ENCODE data around the gene BRINP1. TPM values are rescaled to one million over a fixed set of nuclear protein-coding genes. Genes with fewer than 3 reads are reported as not detected.
A peak's percentile ranks its signal among the peaks of the same experiment; 100 is the strongest.

Gene BRINP1
- total and polyA plus RNA-seq, 2 of the 8 experiments (the other 6 are each of a cell fraction or from before 2014, with no cell fraction given) = 19.5 to 20.5 TPM

DNA sequence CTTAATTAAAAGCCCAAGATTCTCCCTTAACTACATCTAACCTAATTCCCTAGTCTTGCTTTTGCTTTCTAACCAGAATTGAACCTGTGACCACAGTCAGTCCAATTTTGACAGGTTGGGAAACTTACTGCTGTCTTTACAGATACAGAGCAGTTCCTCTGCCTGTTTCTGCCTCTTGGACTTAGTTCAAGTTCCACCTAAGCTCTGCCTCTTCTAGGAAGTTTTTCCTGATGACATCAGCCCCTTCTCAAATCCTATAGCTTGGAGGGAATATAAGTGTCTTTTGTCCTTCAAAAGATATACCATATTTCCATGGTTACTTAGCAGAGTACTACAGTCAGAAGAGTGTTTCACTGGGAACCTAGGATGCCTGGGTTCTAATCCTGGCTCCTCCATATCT lies 31.7 kb downstream of the BRINP1 start:
- no peak overlapping the region for H2AK5ac ChIP-seq (ENCODE audit: low read depth, low read length)
- H3K14ac ChIP-seq (ENCODE audit: insufficient read length) = no peak overlapping the region
- H3K79me1 ChIP-seq (ENCODE audit: low read depth, low read length) = no peaks in the 10 kb centered on the region; the same call in 1 of the 2 replicates
- no peaks in the 10 kb centered on the region; the same call in 1 of the 2 replicates for H3K23me2 ChIP-seq (ENCODE audit: low read depth, low read length)
- H3K27ac ChIP-seq (ENCODE audit: low read depth, low read length) = no peak overlapping the region
- H3K56ac ChIP-seq (replicated peaks; ENCODE audit: insufficient read length, low read depth, low read length) = no peak overlapping the region
- no peak overlapping the region for H2BK15ac ChIP-seq (ENCODE audit: low read length)
- no peaks in the 10 kb centered on the region for H3K36me3 ChIP-seq (ENCODE audit: control insufficient read depth in 2 of 4, insufficient read depth in 4 of 4, low read length in 3 of 4)
- no peaks in the 10 kb centered on the region for H3K27me3 ChIP-seq (replicated peaks in 1 of 4; ENCODE audit: control insufficient read depth in 3 of 4, extremely low read depth in 1 of 4, insufficient read depth in 3 of 4, low read length in 3 of 4)
- H3K4me2 ChIP-seq (ENCODE audit: insufficient read depth in 1 of 2, low read depth in 2 of 2, low read length in 2 of 2) = no peak overlapping the region
- no peak overlapping the region for H3K18ac ChIP-seq (ENCODE audit: extremely low read depth, low read length)
- H3K9ac ChIP-seq (replicated peaks in 1 of 4; ENCODE audit: extremely low read depth in 1 of 4, low read depth in 3 of 4, low read length in 3 of 4) = no peak overlapping the region
- CTCF ChIA-PET (ENCODE audit: partially characterized antibody) = interaction anchor here (0.9 to 1.6 kb wide), 2 partner anchors 13 to 28 kb away, joined by 3 to 5 read pairs; no protein-coding TSS in a partner anchor
- H4K20me1 ChIP-seq (replicated peaks in 1 of 2; ENCODE audit: control insufficient read depth in 1 of 2, insufficient read depth in 2 of 2, low read length in 2 of 2) = no peaks in the 10 kb centered on the region
- H2BK12ac ChIP-seq (ENCODE audit: low read depth, low read length) = peak overlapping the region; percentile 39; the same call in 1 of the 2 replicates
- H4K91ac ChIP-seq (replicated peaks; ENCODE audit: insufficient read length, low read length) = no peak overlapping the region
- H3K9me3 ChIP-seq (ENCODE audit: insufficient read depth in 2 of 2, low read depth in 1 of 2, low read length in 1 of 2) = no peaks in the 10 kb centered on the region
- no peak overlapping the region for H4K5ac ChIP-seq (ENCODE audit: insufficient read length, low read depth, low read length)
- DNase-seq (ENCODE audit: low read depth in 1 of 2, low spot score in 2 of 2) = no peak
- no peak overlapping the region for H2BK120ac ChIP-seq (replicated peaks; ENCODE audit: low read depth, low read length)
- no peak overlapping the region for H3K23ac ChIP-seq (ENCODE audit: insufficient read length)
- H3K79me2 ChIP-seq (ENCODE audit: control insufficient read depth in 1 of 2, insufficient read depth in 2 of 2, low read length in 2 of 2) = peaks cover 0 to 26% of the 10 kb centered on the region in 2 experiments; a peak in 1 of 4 replicates
- H2BK5ac ChIP-seq (ENCODE audit: low read depth, low read length) = no peak overlapping the region
- no peak for FAIRE-seq
- H4K8ac ChIP-seq (ENCODE audit: extremely low read depth, insufficient read depth, low read length) = no peak overlapping the region
- POLR2A ChIA-PET (ENCODE audit: partially characterized antibody) = no interaction called here
- TF ChIP-seq CTBP2 (IDR thresholded peaks at IDR 0.05; ENCODE audit: borderline replicate concordance, insufficient read depth, insufficient read length, low read length) = no peak
- no peak for TF ChIP-seq CHD1 (IDR thresholded peaks at IDR 0.05; ENCODE audit: low read depth, low read length)
- no peak for TF ChIP-seq SIX5 (IDR thresholded peaks at IDR 0.05; ENCODE audit: low read depth, low read length)
- TF ChIP-seq BCL11A (IDR thresholded peaks at IDR 0.05; ENCODE audit: low read depth in 2 of 2, low read length in 2 of 2) = no peak
- TF ChIP-seq TAF1 (IDR thresholded peaks at IDR 0.05; ENCODE audit: low read depth, low read length) = no peak
- no peak for TF ChIP-seq TCF12 (IDR thresholded peaks at IDR 0.05; ENCODE audit: low read depth, low read length)
- no peak overlapping the region for H2AFZ ChIP-seq (ENCODE audit: low read length)
- no peak overlapping the region for H3K4me3 ChIP-seq (ENCODE audit: extremely low read depth in 1 of 4, insufficient read depth in 2 of 4, low read depth in 3 of 4, low read length in 4 of 4)
- H3K4ac ChIP-seq (replicated peaks; ENCODE audit: insufficient read length, low read depth, low read length) = no peak overlapping the region
- no peak overlapping the region for H2BK20ac ChIP-seq (ENCODE audit: low read length)
- peaks cover 6 to 28% (median 14%) of the 10 kb centered on the region in 4 experiments for H3K4me1 ChIP-seq (replicated peaks in 1 of 4; ENCODE audit: control insufficient read depth in 3 of 4, insufficient read depth in 4 of 4, low read length in 3 of 4)
